Anterior cingulate cortex (tissue), 58 donors: ENCODE results near the gene RNF220.
A peak's percentile ranks its signal among the peaks of the same experiment; 100 is the strongest.

Experiments
- DNase-seq, 58 donors: peaks; one replicate each; lab custom pipeline; 2025; lab: John Stamatoyannopoulos, UW

RNF220 gene

DNA sequence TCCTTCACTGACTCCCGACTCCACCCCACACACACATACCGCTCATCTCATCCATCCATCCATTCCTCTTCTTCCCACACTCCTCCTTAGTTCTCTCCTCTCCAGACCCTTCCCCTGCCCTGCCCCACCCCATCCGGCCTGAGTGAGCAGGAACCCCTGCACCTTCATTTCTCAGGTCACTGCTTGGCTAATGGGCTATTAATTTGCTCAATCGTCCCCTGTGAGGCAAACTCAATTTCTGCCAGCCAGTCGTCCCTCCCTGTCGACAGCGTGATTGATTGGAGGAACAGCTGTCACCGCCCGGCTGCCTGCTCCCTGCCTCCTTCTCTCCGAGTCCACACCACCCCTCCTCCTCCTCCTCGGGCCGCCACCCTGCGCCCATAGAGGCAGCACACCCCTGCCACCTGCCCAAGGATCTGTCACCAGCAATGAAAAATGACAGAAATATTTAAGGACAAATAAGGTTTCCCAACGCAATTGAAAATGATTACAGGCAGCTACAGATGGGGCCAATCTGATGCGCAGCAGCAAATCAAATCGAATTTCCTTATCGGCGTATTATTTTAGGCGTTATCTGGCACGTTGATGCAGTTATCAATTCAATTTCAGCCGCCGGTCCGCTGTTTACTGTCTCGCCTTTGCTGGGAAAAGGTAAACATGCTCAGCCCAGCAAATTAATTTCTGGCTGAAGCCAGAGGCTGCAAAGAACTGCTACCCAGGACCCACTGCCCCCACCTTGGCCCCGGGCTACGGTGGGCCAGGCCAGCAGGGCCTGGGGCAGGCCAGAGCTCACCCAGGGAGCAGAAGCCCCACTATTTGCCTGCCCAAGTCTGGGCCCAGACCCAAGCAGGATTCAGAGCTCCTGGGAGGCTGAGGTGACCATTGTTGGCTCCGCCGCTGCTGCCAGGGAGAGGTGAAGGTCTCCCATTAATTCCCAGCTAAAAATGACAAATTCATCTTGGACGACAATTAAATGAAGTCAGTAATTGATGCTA, 197.9 kb downstream of the RNF220 start:
- peak in 2 of 58 donors; percentile 16 to 26 for DNase-seq

DNA sequence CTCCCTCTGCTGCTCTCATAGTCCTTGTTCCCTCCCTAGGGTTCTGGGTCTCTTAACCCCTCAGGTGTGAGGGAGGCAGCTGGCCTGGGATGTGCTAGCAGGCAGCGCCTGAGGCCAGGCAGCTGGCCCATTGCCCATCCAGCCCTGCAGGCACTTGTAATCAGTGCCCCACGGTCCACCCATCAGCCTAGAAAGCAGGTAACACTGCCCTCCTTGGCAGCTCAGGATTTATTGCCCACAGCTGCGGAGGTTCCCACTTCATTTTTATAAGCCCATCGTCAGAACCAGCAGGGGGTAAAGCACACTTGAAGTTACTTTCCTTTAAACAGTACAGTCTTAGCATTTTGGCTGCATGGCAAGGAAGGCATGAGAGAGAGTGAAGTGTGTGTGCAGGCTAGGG, 198.7 kb downstream of the RNF220 start:
- DNase-seq = no peak

DNA sequence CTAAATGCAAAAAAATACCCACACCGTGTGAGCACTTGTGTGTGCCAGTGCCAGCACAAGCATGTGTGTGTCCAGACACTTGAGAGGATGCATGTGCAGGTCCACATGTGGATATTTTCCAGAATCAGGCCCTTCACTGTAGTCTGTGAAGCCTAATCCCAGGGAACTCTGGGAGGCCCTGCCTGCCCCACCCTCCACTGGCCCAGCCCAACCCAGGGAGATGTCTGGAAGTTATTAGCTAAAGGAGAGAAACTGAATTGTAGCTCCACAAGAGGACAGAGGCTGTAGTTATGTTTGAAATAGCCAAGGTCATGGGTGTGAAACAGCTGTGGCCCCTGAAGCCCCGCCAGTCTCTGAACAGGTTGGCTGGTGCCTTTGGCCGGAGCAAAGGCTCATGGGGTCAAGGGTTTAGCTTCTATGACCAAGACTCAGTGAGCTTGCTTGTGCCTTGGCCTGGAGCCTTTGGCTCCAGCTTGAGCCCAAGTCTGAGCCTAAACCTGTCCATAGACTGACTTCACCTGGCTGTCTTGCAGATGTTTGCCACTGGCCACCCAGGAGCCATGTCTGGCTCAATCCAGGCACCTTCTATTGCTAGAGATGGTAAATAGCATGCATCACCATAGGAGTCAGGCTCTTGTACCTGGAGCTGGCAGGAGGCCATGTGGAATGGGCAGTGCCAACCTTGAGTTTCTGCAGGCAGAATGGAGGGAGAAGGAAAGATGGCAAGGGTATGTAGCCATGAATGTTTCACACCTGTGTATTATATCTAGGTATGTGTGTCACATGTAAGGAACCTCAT, 199.3 kb downstream of the RNF220 start:
- no peak for DNase-seq

DNA sequence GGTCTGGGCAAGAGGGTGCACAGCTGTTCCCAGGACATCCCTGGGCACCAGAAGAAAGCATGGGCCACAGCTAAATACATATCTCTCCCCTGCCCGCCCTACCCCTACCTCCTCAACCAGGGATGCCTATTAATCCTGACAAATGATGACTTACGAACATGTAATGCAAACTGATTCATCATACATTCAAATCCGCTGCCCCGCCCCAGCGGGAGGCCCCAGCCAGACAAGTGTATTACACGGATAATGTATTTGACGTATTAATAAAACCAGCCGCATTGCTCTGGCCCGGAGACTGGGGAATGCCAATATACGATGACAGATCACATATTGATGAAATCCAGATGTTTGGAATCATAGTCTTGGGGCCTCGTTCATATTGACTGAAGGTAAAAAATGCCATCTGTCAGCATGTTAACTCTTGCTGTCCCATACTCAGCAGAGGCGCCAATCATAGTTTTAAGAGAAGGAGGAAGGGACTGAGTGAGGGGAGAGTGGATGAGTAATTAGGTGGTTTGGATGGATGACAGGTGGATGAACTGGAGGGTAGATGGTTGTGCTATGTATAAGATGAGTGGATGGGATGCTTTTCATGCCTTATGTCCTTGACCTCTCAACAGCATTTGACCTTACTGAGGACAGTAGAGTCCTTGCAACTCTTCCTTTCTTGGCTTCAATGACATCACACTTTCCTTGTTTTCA, 201.0 kb downstream of the RNF220 start:
- no peak for DNase-seq

DNA sequence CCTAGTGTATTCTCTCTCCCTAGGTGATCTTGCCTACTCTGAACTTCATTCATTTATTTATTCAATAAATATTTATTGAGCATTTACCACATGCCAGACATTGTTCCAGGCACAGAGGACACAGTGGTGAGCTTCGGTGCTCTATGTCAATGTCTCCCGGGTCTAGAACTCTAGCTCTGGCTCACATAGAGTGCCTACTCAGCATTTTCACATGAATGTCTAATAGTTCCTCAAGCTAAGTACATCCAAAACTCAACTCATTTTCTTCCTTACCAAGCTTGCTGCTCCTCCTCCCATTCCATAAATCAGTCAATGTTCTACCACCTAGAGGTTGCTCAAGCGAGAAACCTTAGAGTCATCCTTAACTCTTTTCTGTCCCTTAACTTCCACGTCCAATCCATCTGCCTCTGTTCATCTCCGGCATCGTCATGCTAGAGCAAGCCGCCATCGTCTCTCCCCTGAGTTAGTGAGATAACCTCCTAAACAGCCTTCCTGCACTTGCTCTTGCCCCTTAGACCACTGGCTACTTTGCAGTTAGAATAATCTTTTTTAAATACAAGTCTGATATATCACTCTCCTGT, 201.7 kb downstream of the RNF220 start:
- no peak for DNase-seq

DNA sequence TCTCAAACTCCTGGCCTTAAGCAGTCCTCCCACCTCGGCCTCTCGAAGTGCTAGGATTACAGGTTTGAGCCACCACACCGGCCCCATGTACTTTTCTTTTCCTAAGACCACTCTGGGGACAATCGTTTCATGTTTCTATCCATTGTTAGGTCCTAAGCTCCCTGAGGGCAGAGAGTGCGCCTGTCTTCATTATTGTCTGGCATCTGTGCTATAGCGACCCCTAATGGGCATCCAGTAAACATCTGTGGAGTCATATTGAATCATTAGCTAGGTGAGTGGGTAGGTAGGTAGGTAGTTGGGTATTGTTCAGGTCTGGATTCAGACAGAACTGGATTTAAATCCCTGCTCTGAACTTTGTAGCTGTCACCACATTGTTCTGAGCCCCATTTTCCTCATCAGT, 203.1 kb downstream of the RNF220 start:
- no peak for DNase-seq

DNA sequence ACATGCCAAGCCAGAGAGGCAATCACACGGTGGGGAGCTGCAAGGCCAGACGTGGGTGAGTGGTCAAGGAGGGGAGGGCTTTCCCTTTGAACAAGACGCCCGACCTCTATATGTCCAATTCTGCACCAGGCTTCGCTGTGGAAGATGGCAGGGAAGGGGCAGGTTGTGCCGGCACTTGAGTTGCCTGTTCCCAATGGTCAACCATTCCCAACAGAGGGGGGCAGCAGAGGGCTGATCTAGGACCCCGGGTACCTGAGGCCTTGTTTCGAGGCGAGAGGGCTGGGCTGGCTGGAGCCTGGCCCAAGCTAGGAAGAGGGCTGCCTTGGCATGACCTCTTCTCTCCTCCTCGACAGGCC, 204.3 kb downstream of the RNF220 start:
- peak in 20 of 58 donors; percentile 6 to 48 (median 16) for DNase-seq

DNA sequence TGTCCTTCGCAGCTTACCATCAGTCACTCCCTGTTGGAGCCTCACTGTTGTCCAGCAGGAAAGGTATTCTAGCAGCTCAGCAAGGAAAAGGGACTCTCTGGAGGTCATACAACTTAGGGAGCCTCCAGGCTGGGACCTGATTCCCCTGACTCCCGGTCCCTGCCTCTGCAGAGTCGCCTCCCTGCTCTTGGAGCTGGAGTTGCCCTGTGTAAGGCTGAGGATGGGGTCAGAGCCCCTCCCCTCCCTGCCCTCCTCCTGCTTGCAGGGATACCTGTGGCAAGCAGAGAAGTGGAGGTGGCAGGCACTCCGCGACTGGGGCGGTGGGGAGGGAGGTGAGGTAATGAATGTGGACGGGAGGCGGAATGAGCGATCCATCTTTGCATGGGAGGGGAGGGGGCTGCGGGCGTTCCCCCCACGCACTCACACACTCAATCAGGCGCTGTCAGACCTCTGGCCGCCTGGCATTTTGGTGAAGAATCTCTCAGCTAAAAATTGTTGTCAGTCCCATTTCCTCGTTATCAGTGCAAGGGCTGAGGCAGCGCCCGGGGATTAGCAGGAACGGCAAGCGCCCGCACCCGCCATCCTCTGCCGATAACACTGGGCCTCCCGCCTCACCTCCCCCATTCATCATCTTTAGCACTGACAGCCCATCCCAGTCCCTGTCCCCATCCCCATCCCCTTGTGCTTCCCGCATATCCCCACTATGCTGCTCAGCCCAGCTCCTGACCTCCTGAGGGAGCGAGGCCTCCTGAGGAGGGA, 204.9 kb downstream of the RNF220 start:
- DNase-seq = no peak

DNA sequence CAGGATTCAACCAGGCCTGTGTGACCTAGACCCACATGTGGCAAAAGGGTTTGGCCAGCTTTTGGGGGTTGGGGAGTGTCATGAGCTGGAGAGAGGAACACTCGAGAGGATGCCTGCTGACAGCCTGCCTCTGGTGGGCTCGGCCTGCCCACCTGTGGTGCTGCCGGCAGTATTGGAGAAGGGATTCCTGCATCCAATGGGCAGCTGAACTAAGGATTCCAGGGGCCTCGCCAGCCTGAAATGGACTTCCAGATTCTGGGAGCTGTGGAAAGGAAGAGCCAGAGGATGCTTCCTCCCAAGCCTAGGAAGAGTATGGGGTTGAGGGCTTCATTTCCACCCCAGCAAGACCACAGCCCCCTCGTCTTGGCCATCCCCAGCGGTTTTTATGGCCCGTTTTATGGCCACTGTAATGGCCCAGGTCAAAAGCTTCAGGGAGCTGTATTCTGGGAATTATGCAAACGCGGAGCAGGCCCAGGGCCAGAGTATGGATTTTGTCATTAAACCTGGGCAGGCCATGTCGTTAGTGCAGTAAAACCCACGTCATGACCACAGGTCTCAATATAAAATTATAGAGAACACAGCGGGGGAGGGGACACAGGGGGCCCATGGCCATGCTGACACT, 205.6 kb downstream of the RNF220 start:
- no peak for DNase-seq

DNA sequence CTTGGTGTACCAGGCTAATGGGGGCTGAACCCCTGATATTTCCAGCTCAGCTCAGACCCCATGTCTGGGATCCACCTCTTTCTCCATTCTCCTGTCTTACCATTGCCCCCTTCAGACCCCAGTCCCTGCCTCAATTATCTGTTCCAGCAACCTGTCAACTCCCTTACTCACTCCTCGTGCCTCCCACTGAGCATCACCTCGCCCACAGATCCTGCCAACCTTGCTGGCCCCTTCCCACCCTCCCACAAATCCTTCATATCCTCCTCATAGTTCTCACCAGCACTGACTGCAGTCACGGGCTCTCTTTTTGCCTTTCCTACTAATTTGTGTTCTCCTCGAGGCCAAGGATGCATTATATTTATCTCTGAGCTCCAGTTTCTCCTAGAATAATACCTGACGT, 206.4 kb downstream of the RNF220 start:
- no peak for DNase-seq

DNA sequence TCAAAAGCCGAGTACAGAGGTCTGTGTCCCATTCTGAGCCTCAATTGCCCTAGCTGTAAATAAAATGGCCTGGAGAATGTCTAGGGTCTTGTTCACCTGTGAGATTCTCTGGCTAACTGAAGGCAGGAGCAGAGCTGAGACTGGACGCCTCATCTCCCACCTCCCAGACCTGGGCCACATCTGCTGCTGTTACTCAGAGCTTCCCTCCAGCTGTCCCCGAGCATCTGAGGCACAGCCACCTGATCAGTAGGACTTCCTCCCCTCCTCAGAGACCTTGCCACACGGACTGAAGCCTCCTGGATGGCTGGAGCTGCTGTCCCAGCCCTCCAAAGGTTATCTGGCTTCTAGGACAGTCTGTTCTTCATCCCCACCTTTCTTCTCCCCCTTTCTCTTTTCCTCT, 206.8 kb downstream of the RNF220 start:
- no peak for DNase-seq

DNA sequence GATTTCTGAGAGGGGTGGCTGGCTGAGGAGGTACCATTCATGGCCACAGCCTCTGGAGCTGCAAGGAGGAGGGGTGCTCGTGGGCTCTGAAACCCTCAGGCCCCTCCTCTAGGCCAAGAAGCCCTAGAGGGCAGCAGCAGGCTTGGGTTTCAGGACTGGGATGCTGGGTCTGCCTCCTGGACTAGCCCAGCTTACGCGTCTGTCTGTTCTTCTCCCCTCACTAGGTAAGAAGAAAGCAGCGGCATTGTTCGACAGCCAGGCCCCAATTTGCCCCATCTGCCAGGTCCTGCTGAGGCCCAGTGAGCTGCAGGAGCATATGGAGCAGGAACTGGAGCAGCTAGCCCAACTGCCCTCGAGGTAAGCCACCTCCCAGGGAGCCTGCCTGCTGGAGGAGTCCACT, 208.9 kb downstream of the RNF220 start:
- no peak for DNase-seq

DNA sequence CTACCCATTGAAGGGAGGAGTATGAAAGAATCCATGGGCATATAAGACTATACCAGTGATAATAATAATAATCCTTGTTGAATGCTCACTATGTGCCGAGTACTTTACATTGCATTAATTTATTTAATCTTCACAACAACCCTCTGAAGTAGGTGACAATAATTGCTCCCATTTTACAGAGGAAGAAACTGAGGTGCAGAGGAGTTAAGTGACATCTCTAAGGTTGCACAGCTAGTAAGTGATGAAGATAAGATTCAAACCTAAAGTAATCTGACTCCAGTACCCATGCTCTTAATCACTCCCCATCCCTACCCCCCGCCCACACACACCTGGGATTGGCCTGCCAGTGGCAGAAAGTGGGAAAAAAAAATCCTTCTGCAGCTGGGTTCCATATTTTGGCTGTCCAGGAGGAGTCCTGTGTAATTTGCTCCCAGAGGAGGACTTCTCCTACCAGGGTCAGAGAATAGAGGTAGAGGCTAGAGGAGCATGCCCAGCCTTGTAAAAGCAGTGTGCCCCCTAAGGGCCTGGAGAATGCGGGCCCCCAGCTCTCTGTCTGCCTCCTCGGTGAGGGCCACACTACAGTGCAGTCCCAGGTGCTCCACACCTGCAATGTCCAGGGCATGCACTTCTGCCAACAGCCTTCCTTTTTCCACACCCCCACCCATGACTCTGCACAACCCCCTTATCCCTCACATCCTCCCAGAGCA, 211.4 kb downstream of the RNF220 start:
- no peak for DNase-seq

DNA sequence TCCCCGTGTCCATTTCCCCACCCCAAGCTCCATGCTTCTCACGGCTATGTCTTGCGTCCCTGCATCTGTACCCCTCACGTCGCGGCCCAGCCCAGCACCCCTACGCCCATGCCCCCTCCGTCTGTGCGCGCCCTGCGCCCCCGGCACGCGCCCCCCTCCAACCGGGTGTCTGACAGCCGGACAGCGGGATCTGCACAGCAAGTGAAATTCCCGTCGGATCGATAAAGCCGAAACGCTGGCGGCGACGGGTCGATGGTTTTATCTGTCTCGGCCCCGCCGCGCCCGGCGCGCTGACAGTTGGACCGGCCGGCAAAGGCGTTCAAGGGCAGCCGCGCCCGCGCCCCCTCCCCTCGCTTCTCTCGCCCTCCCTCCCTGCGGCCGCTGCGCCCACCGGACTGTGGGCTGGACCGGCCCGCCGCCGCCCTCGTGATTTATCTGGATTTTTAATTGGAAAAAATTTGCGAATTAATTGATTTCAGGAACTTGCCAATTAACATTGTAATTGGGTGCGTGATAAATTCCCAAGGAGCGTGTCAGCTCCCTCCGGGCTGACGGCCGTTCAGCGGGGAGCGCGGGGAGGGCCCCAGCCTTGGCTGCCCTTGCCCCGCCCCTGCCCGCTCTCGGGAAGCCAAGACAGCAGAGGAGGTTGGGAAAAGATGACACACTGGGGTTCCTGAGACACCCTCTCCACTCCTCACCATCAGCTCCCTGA, 212.1 kb downstream of the RNF220 start:
- peak in 1 of 58 donors; percentile 11 for DNase-seq

DNA sequence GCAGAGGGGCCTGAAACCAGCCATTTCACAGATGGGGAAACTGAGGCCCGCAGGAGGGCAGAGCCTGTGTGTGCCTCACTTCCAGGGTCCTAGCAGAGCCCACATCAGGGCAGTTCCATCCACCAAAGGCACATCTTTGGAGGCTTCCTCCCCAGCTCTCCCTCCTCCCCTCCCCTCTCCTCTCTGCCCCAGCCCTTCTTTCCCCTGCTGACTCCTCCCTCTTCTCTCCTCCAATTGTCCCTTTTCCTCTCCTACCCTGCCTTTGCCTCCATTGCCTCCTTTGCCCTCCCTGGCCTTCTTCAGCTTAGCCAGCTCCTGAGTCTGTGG, 212.6 kb downstream of the RNF220 start:
- DNase-seq = no peak

DNA sequence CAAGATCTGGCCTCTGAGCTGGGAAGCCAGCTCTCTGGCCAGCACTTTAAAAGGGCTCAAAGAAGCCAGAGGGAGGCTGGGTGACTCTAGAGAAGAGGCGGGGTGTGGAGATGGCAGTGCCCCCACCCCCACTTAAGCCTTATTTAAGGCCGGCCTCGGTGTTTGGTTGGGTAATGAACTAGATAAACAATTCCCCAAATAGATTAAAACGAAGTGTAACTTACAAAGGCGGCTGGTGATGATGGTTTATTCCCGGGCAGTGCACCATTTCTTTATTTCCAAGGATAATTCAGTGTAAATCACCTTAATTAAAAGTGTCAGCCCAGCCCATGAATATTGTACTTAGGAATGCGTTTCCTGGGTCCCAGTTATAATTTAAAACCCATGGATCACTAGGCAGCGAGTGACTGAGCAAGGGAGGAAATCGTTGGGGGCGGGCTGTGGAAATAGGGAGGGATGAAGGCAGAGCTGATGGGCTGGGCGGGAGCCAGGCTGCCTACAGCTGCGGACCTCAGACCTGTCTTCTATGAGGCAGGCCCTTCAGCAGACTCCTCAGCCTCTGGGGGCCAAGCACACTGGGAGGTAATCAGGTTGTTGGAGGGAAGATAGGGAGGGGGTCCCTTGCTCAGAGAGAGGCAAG, 214.3 kb downstream of the RNF220 start:
- no peak for DNase-seq

DNA sequence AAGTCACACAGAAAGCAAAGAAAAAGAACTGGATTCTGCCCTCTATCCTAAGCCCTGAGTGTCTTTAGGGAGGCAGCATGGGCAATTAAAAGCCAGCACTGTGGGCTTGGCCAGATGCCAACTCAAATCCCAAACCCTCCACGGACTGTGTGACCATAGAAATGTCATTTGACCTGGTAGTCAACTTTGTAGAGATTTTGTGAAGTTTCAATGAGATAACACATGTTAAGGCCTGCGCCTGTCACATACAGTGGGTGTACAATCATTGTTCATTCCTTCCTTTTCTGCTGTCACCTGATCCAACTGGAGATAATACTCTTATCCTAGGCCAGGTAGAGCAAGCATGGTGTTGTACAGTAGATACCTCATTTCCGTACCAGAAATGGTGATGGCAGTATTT, 215.0 kb downstream of the RNF220 start:
- DNase-seq = no peak

DNA sequence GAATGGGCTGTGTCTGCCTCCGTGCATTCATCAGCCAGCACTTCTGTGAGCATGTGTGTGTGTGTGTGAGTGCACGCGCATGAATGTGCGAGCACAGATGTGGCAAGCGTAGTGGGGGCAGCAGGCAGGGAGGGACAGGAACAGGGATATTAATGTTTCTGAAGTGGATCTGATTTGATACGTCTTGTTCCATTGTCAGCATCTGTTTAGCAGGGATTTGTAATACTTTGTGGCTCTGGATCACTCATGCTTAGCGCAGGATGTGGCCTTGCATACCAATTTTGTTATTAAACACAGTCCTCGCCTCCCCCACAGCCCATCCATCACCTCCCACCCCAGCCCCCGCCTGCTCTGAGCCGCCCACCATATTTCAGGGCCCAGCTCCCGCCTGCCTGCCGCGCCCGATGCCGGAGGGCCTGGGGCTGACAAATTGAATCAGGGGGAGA, 216.8 kb downstream of the RNF220 start:
- DNase-seq = no peak
